Measurements from ENCODE around the gene ESRRA.

Gene ESRRA

DNA sequence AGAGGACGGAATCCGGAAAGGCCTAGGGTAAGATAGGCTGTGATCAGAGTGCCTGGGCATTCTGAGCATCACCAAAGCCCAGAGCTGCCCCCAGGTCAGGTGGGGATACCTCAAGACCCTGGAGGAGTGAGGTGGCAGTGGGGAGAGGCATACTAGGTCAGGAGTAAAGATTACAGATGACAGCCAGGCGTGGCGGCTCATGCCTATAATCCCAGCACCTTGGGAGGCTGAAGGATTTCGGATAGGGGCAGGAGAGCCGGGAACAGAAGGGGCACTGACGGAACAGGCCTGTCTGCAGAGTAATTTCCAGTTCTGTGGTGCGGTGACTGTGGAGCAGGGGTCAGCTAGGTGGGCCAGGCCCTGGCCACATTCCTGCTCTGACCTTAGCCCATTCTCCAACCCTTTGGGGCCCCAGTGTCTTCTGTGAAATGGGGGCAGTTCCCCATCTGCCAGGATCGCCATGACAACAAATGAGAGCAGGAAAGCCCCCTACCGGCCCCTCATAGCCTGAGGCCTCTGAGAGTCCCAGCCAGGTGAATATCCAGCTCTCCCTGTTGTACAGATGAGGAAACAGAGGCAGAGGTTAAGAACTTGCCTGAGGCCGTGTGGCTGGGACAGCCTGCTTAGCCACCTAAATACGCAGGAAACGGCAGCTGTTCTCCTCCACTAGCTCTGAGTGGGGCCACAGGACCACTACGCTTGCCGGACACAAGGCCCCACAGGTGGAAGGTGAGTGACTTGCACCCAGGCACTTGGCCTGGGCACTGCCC, 30.1 kb upstream of the ESRRA start:
- no peak for DNase-seq (ENCODE audit: low read depth)

DNA sequence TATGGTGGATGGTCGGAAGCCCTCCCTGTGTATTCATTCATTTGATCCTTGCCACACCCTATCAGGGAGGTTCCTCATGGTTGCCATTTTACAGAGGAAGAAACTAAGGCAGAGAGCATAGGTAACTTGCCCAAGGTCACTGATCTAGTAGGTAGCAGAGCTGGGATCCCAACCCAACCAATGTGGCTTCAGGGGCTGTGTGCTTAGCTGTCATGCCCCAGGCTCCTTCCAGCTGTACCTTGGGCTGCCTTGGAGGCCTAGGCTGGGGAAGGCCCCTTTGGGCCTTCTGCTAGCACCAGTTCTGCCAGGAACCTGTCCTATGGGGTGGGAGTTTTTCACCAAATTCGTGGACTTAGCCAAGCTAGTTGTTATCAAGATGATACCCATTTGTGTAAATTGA, 29.5 kb upstream of the ESRRA start:
- DNase-seq (ENCODE audit: low read depth): no peak

DNA sequence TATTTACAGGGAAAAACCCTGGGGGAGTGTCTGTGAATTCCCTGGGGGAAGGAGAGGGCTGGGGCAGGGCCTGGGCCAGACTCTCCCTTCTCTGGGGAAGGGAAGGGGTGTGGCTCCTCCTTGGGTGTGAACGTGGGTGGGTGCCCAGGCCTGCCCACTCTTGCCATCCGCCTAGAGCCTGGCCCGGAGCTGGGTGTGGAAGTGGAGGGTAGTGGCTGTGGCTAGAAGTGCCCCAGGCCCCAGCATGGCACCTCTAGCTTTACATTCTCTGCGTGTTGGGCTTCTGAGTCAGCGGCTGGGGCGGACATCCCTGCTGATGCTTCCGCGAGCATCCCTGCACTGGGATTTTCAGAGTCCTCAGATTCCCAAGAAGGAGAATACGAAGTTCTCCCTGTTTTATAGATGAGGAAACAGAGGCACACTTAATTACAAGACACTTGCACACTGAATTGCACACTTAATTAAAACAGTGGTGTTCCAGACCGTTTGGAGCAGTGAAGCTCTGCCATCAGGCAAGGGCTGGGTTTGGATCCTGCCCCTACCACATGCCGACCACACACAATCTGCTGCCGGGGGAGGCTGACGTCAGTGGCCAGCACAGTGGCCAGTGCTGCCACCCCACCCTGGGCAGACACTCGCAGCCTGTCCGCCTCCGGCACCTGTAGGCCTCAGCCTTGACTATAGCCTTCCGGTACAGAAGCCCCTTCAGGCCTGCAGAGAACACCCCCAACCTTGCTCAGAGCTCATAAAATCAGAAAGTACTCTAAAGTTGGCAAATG, 28.5 kb upstream of the ESRRA start:
- DNase-seq (ENCODE audit: low read depth): peak; percentile 79

DNA sequence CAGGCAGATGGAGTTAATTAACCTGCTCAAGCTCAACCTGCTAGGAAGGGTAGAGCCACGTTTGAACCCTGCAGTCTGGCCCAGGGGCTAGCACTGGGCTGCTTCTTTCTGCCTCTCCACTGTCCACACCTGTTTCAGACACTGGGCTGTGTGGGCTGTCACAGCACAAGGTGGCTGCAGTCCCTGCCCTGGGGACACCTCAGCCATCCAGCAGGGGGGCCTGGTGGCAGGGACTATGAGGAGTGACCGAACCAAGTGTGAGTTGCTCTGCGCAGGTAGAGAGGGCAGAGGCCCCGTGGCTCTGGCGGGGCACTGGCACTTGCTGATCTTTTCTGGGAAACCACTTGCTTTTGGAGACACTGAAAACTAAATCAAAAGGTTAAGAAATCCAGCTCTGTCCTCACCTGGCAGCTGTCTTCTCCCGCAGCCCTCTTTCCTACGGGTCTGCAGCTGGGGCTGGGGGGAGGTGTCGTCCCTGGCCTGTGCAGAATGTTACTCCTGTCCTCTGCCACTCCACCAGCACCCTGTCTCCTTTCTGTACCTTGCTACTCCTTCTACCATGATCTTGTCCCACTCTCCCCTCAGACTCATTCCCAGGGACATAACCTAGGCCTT, 26.6 kb upstream of the ESRRA start:
- DNase-seq (ENCODE audit: low read depth): no peak

DNA sequence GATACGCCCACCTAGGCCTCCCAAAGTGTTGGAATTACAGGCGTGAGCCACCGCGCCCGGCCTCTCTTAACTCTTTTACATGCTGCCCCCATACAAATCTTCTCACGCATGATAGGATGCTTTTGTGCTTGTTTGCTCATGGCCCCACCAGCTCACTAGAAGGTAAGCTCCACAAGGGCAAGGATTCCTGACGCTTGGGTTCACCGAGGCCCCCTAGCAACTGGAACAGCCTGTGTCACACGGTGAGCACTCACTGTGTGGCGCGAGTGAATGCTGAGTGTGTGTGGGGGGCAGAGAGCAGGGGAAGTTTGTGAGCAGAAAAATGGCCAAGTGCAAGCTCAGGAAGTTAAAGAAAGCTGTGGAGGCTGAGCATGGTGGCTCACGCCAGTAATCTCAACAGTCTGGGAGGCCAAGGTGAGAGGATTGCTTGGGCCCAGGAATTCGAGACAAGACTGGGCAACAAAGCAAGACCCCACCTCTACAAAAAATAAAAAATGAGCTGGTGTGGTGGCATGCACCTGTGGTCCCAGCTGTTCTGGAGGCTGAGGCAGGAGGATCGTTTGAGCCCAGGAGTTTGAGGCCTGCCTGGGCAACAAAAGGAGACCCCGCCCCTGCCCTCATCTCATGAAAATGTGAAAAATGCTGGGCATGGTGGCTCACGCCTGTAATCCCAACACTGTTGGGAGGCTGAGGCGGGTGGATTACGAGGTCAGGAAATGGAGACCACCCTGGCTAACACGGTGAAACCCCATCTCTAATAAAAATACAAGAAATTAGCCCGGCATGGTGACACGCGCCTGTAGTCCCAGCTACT, 23.2 kb upstream of the ESRRA start:
- no peak for DNase-seq (ENCODE audit: low read depth)

DNA sequence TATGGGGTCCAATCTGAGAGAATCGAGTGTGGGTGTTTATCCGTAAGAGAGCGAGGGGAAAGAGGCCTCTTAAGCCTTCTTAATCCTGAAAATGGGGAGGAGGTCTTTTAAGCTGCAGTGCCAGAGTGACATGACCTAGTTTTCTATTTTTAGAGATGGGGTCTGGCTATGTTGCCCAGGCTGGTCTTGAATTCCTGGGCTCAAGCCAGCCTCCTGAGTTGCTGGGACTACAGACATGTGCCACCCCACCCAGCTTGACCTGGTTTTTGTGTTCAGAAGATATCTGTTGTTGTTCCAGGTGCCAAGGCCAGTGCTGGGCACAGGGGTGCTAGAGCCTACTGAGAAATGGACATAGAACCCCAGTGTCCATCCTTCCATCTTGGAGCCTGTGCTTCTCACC, 22.2 kb upstream of the ESRRA start:
- DNase-seq (ENCODE audit: low read depth): no peak

DNA sequence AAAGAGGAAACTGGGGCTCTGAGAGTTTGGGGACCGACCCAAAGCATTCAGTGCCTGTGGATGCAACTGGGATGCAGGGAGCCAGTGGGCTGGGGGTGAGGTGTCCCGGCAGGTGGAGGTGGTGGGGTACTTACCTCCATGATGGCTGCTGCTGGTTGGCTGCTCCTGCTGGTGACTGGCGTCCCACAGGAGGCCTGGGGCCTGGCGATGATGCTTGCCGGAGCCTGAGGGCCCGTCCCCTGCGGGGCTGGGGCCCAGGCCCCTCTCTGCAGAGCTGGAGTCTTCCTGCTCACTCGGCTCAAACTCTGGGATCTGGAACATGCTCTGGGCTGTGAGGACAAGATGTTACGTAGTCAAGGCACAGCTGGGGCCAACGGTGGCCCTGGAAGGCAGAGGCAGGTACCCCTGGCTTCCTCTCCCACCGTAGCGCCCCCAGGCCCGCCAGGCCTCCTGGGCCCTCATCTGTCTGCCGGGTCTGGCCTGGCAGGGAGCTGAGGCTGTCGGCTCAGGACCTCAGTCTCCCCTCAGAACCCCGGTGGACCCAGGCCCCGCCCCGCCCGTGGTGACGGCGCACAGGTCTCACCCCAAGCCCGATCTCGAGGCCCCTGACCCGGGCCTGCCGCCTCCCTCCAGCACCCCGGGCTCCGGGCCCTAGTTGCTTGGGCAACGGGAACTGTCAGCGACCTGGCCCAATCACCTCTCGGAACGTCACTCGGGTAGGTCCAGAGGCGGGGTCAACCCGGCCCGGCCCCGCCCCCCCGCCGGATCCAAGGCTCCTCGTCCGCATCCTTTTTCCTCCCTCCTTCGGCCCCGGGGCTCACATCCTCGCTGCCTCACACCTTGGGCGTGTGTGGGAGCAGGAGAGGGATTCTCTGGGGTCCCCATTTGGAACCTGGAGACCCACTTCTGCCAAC, 21.0 kb upstream of the ESRRA start, which contains the start of gene BAD:
Gene BAD (minus strand): TSS at position 618 of the 914 bp plus-strand sequence. CDS start 297 bp downstream, at position 321.
- peak; percentile 88 for DNase-seq (ENCODE audit: low read depth)

DNA sequence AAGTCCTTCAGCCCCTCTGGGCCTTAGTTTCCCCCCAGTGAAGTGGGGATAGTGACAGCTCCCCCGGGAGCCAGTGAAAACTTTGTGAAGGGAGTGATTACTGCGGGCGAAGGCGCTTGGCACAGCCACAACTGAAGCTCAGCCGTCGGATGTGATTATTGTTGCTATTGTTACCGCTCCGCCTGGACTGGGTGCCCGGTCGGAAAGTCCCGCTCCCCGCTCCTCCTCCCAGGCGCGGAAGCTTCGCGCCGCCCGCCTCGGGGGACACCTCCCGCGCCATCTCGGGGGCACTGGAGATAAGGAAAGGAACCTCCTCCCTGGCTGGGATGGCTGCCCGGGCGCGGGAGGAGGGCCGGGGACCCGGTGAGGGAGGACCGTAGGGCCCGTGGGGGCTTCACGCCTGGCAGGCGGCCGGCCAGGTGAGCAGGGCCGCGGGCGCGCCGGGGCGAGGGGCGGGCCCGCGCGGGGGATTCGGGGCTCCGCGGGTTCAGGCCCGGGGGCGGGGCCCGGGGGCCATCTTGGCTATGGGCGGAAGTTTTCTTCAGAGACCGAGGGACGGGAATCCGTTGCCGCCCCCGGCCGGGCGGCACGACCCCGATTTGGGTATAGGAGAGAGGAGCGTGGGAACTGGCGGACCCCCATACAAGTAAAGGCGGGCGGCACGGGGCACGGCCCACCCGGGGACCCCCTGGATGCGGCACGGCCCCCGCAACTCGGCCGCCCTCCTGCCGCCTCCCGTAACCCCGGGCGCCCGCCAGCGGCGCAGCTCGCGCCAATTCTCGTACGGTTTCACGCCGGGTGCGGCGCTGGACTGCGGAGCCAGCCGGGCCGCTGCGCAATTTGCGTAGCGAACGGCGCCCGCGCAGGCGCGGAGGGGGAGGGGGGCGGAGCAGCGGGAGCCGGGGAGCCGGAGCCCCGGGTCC, 20.1 kb upstream of the ESRRA start, which contains the start of gene GPR137:
Gene GPR137 (plus strand): TSS at position 887 of the 923 bp plus-strand sequence. CDS start 677 bp downstream, outside the sequence.
- DNase-seq (ENCODE audit: low read depth): peak; percentile 59

DNA sequence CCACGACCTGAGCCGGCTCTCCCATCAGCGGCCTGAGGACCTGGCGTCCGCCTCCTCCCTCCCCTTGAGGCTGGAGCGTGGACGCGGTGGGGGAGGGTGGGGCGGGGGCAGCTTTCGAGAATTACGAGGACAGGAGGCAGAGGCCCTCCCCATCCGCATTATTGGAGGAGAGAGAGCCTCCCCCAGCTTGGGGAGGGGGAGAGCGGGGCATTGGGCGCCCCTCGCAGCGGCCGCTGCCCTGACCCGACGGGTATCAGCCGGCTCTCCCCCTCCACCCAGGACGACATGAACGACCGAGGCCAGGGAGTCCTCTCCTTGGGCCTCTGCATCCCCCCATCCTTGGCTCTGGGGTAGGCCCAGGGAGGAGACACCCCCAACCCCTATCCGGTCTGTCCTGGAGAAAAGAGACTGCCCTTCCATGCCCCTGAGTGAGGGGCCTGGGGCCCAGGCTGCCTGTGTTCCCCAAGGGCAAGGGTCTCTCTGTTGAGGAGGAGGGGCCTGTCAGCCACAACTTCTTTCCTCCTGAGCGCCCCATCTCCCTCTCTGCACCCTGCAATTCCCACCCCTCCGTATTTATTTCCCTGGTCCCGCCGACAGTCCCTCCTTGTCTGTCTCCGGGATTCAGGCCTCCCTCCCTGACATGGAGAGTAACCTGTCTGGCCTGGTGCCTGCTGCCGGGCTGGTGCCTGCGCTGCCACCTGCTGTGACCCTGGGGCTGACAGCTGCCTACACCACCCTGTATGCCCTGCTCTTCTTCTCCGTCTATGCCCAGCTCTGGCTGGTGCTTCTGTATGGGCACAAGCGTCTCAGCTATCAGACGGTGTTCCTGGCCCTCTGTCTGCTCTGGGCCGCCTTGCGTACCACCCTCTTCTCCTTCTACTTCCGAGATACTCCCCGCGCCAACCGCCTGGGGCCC, 19.2 kb upstream of the ESRRA start:
- no peak for DNase-seq (ENCODE audit: low read depth)

DNA sequence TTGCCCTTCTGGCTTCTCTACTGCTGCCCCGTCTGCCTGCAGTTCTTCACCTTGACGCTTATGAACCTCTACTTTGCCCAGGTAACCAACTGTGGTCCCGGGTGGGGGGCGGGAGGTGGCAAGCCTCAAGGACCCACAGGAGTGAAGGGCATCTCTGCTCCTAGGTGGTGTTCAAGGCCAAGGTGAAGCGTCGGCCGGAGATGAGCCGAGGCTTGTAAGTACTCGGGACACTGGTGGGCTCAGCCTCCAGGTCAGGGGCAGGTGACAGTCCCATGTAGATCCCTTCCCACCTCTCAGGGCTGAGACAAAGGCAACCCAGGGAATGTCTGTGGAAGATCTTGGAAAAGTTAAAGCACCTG, 18.5 kb upstream of the ESRRA start:
- no peak for DNase-seq (ENCODE audit: low read depth)

DNA sequence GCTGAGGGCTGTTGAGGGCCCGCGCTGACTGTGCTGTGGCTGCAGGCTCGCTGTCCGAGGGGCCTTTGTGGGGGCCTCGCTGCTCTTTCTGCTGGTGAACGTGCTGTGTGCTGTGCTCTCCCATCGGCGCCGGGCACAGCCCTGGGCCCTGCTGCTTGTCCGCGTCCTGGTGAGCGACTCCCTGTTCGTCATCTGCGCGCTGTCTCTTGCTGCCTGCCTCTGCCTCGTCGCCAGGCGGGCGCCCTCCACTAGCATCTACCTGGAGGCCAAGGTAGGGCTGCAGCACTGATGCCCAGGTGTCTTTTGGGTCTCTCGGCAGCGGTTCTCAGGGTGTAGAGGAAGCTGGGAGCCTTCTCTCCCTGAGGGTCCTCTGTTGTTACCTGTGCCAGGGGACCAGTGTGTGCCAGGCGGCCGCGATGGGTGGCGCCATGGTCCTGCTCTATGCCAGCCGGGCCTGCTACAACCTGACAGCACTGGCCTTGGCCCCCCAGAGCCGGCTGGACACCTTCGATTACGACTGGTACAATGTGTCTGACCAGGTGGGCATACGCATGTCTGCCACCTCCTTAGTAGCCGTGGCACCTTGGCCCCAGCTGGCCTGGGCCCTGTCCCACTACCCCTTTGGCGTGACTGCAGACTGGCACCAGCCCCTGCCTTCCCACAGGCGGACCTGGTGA, 17.5 kb upstream of the ESRRA start:
- no peak for DNase-seq (ENCODE audit: low read depth)

DNA sequence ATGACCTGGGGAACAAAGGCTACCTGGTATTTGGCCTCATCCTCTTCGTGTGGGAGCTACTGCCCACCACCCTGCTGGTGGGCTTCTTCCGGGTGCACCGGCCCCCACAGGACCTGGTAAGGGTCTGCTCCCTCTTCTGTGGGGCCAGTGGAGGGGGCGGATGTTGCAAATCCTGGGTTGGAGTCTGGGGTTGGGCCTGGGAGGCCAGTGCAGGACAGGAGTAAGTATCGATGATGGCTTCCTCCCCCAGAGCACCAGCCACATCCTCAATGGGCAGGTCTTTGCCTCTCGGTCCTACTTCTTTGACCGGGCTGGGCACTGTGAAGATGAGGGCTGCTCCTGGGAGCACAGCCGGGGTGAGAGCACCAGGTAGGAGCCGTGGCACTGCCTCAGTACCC, 17.0 kb upstream of the ESRRA start:
- DNase-seq (ENCODE audit: low read depth): no peak

DNA sequence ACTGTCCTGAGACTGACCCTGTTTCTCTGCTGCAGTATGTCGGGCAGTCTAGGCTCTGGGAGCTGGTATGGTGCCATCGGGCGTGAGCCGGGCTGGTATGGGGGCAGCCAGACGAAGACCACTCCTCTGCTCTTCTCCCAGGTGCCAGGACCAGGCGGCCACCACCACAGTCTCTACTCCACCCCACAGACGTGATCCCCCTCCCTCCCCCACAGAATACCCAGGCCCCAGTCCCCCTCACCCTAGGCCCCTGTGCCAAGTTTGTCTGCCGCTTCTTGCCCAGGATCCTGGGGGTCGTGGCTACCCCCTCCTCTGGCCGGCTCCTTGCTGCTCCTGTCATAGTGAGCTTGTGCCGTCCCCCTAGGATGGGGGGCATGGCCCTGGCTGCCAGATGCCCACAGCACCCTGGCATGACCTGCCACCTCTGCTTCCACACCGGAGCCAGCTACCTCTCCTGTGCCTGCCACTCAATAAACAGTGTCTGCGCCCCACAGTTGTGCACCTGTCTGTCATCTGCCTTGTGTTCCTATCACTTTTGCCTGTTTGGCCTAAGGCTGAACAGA, 16.2 kb upstream of the ESRRA start:
- DNase-seq (ENCODE audit: low read depth): no peak

DNA sequence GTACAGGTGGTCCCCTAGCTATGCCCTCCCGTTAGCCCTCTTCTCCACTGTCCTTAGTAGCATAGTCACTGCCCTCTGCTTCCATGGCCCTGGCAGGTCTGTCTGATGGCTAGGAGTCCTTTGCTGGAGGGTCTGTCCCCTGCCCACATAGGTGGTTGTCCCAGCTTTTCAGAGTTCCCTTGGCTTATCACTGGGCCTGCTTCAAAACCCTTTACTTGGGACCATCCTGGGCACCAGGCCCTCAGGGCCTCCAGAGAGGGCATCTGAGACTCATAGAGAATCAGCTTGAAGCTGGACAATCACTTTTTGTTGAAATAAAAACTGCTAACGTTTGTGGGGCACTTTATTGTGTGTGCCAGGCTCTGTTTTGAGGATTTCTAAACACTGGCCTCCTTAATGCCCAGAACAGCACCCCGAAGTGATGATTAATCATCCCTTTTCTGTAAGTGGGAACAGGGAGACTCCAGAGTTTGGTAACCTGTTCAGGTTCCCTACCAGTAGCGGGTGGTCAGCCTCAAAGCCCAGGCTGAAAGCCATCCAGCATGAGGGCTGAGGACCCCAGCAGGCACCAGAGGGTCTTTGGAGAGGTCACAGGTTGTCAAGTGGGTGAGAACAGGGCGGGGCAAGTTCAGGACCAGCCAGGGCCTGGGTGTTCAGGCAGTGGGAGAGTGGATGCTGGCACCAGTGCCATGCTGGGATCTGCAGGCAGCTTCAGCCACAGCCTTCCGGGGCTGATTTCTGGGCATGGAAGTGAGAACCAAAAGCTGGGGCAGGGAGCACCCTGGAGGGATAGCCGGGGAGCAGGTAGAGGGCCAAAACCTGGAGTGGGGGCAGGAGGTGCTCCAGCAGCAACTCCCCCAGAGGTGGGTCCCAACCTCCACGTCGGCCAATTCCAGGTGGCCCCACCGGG, 14.7 kb upstream of the ESRRA start:
- no peak for DNase-seq (ENCODE audit: low read depth)

DNA sequence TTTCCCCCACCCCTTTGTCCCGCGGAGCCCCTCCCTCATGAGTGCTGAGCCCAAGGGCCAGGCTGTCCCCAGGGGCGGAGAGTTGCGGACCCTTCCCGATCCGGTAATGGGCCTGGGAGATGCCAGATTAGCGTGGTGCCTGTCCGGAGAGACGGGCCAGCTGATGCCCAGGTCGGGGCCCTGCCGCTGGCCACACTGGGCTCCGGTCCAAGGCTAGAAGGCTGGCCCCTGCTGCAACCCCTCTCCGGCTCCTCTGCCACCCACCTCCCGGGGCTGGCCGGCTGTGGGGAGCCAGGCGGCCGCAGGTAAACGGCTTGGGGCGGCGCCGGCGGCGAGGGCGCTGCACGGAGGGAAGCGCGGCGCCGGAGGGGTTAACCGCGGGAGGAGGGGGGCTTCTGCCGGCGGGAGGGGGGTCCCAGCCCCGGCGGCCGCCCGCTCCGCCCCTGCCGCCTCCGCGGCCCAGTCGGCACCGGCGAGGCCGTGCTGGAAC, 14.0 kb upstream of the ESRRA start, which contains the start of gene KCNK4:
Gene KCNK4 (plus strand): TSS at position 41 of the 490 bp plus-strand sequence. CDS start 1,717 bp downstream, outside the sequence.
- DNase-seq (ENCODE audit: low read depth): no peak

DNA sequence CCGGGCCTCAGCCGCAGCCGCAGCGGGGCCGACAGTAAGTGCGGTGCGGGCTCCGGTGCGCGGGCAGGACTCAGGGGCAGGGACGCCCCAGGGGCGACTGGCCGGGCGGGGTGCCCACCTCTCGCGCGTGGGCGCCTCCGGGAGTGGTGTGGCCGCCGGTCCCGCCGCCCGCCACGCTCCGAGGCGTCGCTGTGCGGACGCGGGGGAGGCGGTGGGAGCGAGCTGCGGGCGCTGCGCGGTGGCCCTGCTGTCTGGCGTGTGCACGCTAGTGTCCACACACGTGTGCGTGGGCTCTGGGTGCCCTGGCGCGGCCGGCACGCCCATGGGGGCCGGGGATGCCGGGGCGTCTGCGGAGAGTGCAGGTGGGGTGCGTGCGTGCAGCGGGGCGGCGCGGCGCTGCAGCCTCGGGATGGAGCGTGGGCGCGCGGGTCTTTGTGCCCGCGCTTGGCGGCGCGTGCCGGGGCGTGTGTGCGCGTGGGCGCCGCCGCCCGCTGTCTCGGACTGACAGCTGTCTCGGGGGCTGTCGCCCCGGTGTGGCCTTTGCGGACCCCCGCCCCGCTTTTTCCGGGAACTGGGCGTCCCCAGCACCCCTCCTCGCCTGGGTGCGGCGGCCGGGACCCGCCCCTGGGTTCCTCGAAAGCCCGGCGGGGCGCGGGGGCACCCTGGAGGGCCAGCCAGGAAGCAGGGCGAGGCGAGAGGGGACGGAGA, 13.4 kb upstream of the ESRRA start:
- DNase-seq (ENCODE audit: low read depth): no peak
